ENCODE measurements around the gene PFDN1.

GRCh38 chr5:140302786-140303639 lies at the start of gene PFDN1:
- TF ChIP-seq POLR2A (IDR thresholded peaks at IDR 0.05) = no peak
- TF ChIP-seq, protein P1, sequence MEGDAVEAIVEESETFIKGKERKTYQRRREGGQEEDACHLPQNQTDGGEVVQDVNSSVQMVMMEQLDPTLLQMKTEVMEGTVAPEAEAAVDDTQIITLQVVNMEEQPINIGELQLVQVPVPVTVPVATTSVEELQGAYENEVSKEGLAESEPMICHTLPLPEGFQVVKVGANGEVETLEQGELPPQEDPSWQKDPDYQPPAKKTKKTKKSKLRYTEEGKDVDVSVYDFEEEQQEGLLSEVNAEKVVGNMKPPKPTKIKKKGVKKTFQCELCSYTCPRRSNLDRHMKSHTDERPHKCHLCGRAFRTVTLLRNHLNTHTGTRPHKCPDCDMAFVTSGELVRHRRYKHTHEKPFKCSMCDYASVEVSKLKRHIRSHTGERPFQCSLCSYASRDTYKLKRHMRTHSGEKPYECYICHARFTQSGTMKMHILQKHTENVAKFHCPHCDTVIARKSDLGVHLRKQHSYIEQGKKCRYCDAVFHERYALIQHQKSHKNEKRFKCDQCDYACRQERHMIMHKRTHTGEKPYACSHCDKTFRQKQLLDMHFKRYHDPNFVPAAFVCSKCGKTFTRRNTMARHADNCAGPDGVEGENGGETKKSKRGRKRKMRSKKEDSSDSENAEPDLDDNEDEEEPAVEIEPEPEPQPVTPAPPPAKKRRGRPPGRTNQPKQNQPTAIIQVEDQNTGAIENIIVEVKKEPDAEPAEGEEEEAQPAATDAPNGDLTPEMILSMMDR (IDR thresholded peaks at IDR 0.05) = no peak

Data from testis (tissue), 2 donors.